Prostate gland (tissue), 2 donors: ENCODE data around the gene GRID1.

Experiments used
- CTCF ChIP-seq, 4 experiments: fragments of 200-600 bp in 2 of 4; fragments of 450-650 bp in 2 of 4; sonication (generic) in 2 of 4; IDR thresholded peaks; 1 replicate in 3 of 4; 2 replicates in 1 of 4; pipeline ENCODE4 v1.5.1; 2016 to 2019; ENCODE audit warnings: antibody characterized with exemption in 4 of 4, mild to moderate bottlenecking in 2 of 4, moderate library complexity in 2 of 4
- POLR2A ChIP-seq: fragments of 450-650 bp; IDR thresholded peaks from one replicate; pipeline ENCODE4 v1.6.1; 2016; ENCODE audit warnings: antibody characterized with exemption, mild to moderate bottlenecking

DNA sequence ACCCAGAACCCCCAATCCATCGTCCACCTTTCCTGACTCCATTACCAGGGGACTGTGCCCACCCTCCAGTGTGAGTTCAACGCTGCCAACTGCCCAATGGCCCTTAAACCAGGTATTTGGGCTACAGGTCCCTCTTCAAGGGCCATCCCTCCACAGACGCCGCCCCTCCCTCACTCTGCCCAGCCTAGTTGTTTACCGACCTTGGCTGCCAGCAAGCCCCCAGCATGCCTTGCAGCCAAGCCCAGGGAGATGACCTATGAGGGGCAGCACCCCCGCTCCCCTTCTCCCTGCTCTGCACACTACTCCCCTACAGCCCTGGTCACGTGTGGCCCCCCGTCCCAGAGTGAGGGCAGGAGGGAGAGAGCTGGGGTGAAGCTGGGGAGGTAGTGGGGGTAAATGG is 147.3 kb downstream of the GRID1 start:
- TF ChIP-seq POLR2A (no peak), CTCF (IDR thresholded peaks at IDR 0.05) (no peak)
